Natural killer cell (primary cell): ENCODE data around the gene MAP4K5. TPM values are rescaled to one million over a fixed set of nuclear protein-coding genes. Genes with fewer than 3 reads are reported as not detected.
A peak's percentile ranks its signal among the peaks of the same experiment; 100 is the strongest.

Experiments
- ATAC-seq, 3 donors: fragments of 150-1000 bp in 2 of 3; fragments of 200-7000 bp in 1 of 3; cut with Tn5 transposase; 1 replicate in 1 of 3; 2 replicates in 2 of 3; pipeline ENCODE4 v1.10.0; 2021; ENCODE audit warnings: mild to moderate bottlenecking in 2 of 3, moderate library complexity in 2 of 3
- DNase-seq, 2 donors: peaks; one replicate each; pipeline versions ENCODE4 v3.0.0 to v3.0.0-alpha.2; 2013 to 2021; ENCODE audit warnings: mixed read lengths in 1 of 2
- H3K27ac ChIP-seq: one replicate; pipeline ENCODE4 v1.5.1; 2013; ENCODE audit warnings: mild to moderate bottlenecking, low read length
- H3K27me3 ChIP-seq: one replicate; pipeline ENCODE4 v1.6.1; 2013; ENCODE audit warnings: low read length; ENCODE audit not compliant: control insufficient read depth, insufficient read depth
- H3K36me3 ChIP-seq: one replicate; pipeline ENCODE4 v1.6.1; 2013; ENCODE audit warnings: low read length; ENCODE audit not compliant: control insufficient read depth, insufficient read depth
- H3K4me1 ChIP-seq: one replicate; pipeline ENCODE4 v1.6.1; 2013; ENCODE audit warnings: low read length; ENCODE audit not compliant: control insufficient read depth, insufficient read depth
- H3K4me3 ChIP-seq: one replicate; pipeline ENCODE4 v1.5.1; 2013; ENCODE audit warnings: low read length
- H3K9me3 ChIP-seq: one replicate; pipeline ENCODE4 v1.6.1; 2013; ENCODE audit warnings: low read length; ENCODE audit not compliant: control insufficient read depth, insufficient read depth
- H3K27ac Mint-ChIP-seq, 2 donors: one replicate each; pipeline ENCODE4 v1.8.0; 2022; ENCODE audit warnings: mild to moderate bottlenecking in 2 of 2, mixed read lengths in 2 of 2, moderate library complexity in 1 of 2
- H3K27me3 Mint-ChIP-seq, 2 donors: one replicate each; pipeline ENCODE4 v1.8.0; 2022; ENCODE audit warnings: low read depth in 2 of 2, mixed read lengths in 2 of 2
- H3K36me3 Mint-ChIP-seq: one replicate; pipeline ENCODE4 v1.8.0; 2022; ENCODE audit warnings: mixed read lengths
- H3K4me1 Mint-ChIP-seq, 2 donors: one replicate each; pipeline ENCODE4 v1.8.0; 2022; ENCODE audit warnings: mixed read lengths in 2 of 2
- H3K4me3 Mint-ChIP-seq: one replicate; pipeline ENCODE4 v1.8.0; 2022; ENCODE audit warnings: mild to moderate bottlenecking, moderate library complexity, mixed read lengths
- H3K9me3 Mint-ChIP-seq, 2 donors: one replicate each; pipeline ENCODE4 v1.8.0; 2022; ENCODE audit warnings: mixed read lengths in 2 of 2
- CTCF ChIP-seq: fragments of 200-600 bp; IDR thresholded peaks from one replicate; pipeline ENCODE4 v1.8.0; 2022; ENCODE audit warnings: antibody characterized with exemption
- WGBS: methylation state at CpG from one replicate; pipeline ENCODE4 v1.1.7; 2013; ENCODE audit warnings: missing lambda C conversion rate; ENCODE audit not compliant: insufficient coverage; 5-methylcytosine and 5-hydroxymethylcytosine counted together
- intact Hi-C: fragments of 100-400 bp; cut with micrococcal nuclease; formaldehyde crosslinking; loops from one replicate; pipeline ENCODE4 v1.14.2; 2022
- total RNA-seq, 4 donors: library from RNA; stranded (reverse); fragments of 120-200 nt in 1 of 4; gene quantifications; one replicate each; pipeline versions ENCODE4 v1.2.3 to v1.2.4, GENCODE V29; 2013 to 2022

Gene MAP4K5
- total RNA-seq, 3 donors from 2014 or later (not counting 1 experiment from before 2014, with no cell fraction given), result 63.3 to 74.6 (median 65.9) TPM

- H3K27ac Mint-ChIP-seq, result no peak overlapping the region
- H3K9me3 Mint-ChIP-seq, result peaks cover 7 to 8% of the 10 kb centered on the region in 2 donors
- no peak for TF ChIP-seq CTCF
- H3K27me3 ChIP-seq, result no peaks in the 10 kb centered on the region
- DNase-seq, result no peak
- peaks cover 9% of the 10 kb centered on the region for H3K9me3 ChIP-seq
- peaks cover 15% of the 10 kb centered on the region for H3K36me3 Mint-ChIP-seq
- H3K4me3 Mint-ChIP-seq, result no peak overlapping the region
- peaks cover 4 to 22% of the 10 kb centered on the region in 2 donors for H3K27me3 Mint-ChIP-seq
- intact Hi-C loops, result no loop called here
- H3K4me1 ChIP-seq, result no peaks in the 10 kb centered on the region
- H3K36me3 ChIP-seq, result no peaks in the 10 kb centered on the region
- H3K27ac ChIP-seq, result no peak overlapping the region
- no peak for ATAC-seq
- WGBS, result 93% methylated on average over 1 of the region's 2 CpGs
- H3K4me3 ChIP-seq, result no peak overlapping the region
- H3K4me1 Mint-ChIP-seq, result no peaks in the 10 kb centered on the region
Observed at GRCh38 chr14:50573862-50574261, 41.5 kb upstream of the MAP4K5 start.

- no peak for ATAC-seq
Observed at GRCh38 chr14:50569714-50570274, 37.4 kb upstream of the MAP4K5 start.

GRCh38 chr14:50562841-50563240, 30.5 kb upstream of the MAP4K5 start:
- Mint-ChIP-seq H3K27me3 (peaks cover 30 to 61% of the 10 kb centered on the region in 2 donors), H3K9me3 (no peaks in the 10 kb centered on the region), H3K4me1 (peaks cover 13 to 14% of the 10 kb centered on the region in 2 donors), H3K4me3 (no peak overlapping the region), H3K36me3 (no peaks in the 10 kb centered on the region), H3K27ac (no peak overlapping the region)
- Histone ChIP-seq H3K27ac (no peak overlapping the region), H3K9me3 (no peaks in the 10 kb centered on the region), H3K27me3 (peaks cover 29% of the 10 kb centered on the region), H3K4me3 (no peak overlapping the region), H3K36me3 (no peaks in the 10 kb centered on the region), H3K4me1 (peaks cover 14% of the 10 kb centered on the region)
- intact Hi-C loops, result no loop called here
- WGBS, result no CpG with 5 or more reads among the region's 1 CpG
- no peak for TF ChIP-seq CTCF
- DNase-seq (no peak), ATAC-seq (no peak)

More at GRCh38 chr14:50569714-50570274, 37.4 kb upstream of the MAP4K5 start:
- peaks cover 7 to 8% of the 10 kb centered on the region in 2 donors for H3K9me3 Mint-ChIP-seq
- intact Hi-C loops, result no loop called here
- H3K4me3 Mint-ChIP-seq, result no peak overlapping the region
- Histone ChIP-seq H3K9me3 (peaks cover 9% of the 10 kb centered on the region), H3K4me1 (no peaks in the 10 kb centered on the region), H3K4me3 (no peak overlapping the region), H3K27me3 (no peaks in the 10 kb centered on the region), H3K27ac (no peak overlapping the region), H3K36me3 (no peaks in the 10 kb centered on the region)
- DNase-seq, result no peak
- peaks cover 15% of the 10 kb centered on the region for H3K36me3 Mint-ChIP-seq
- no peaks in the 10 kb centered on the region for H3K4me1 Mint-ChIP-seq
- H3K27ac Mint-ChIP-seq, result no peak overlapping the region
- TF ChIP-seq CTCF, result no peak
- peaks cover 12 to 20% of the 10 kb centered on the region in 2 donors for H3K27me3 Mint-ChIP-seq

- Histone ChIP-seq H3K27ac (no peak overlapping the region), H3K36me3 (no peaks in the 10 kb centered on the region), H3K9me3 (no peaks in the 10 kb centered on the region), H3K4me3 (peak overlapping the region; percentile 55), H3K27me3 (peaks cover 29% of the 10 kb centered on the region), H3K4me1 (peaks cover 14% of the 10 kb centered on the region)
- no peaks in the 10 kb centered on the region for H3K9me3 Mint-ChIP-seq
- intact Hi-C loops, result no loop called here
- ATAC-seq (peak; percentile 61 to 69 (median 63)), DNase-seq (peak; percentile 20 to 53)
- H3K4me1 Mint-ChIP-seq, result peaks cover 13 to 14% of the 10 kb centered on the region in 2 donors
- under 1% methylated on average over 21 of the region's 21 CpGs for WGBS
- H3K27ac Mint-ChIP-seq, result no peak overlapping the region
- TF ChIP-seq CTCF, result no peak
- H3K4me3 Mint-ChIP-seq, result peak overlapping the region; percentile 86
- H3K27me3 Mint-ChIP-seq, result peaks cover 33 to 76% of the 10 kb centered on the region in 2 donors
- H3K36me3 Mint-ChIP-seq, result no peaks in the 10 kb centered on the region
Observed at GRCh38 chr14:50560931-50561285, 28.5 kb upstream of the MAP4K5 start.
